GM06990 (cell line): Measurements from ENCODE around the gene CD27.

ENCODE experiments used
- DNase-seq: peaks from one replicate; pipeline ENCODE4 v3.0.0-alpha.2; 2011; ENCODE audit not compliant: insufficient read length; ENCODE audit errors: extremely low read depth
- H3K27me3 ChIP-seq: replicated peaks from 2 replicates; pipeline ENCODE4 v1.6.0; 2011; ENCODE audit warnings: low read length; ENCODE audit not compliant: control insufficient read depth, insufficient read depth
- H3K36me3 ChIP-seq: 2 replicates; pipeline ENCODE4 v1.5.1; 2011; ENCODE audit warnings: low read length; ENCODE audit not compliant: control insufficient read depth, insufficient read depth
- H3K4me3 ChIP-seq: replicated peaks from 2 replicates; pipeline ENCODE4 v1.5.1; 2011; ENCODE audit warnings: low read depth, mild to moderate bottlenecking, control low read depth, low read length
- TF ChIP-seq, protein P1 (sequence below): IDR thresholded peaks from 2 replicates; pipeline ENCODE4 v1.5.1; 2011; ENCODE audit warnings: low read length, control low read depth, mild to moderate bottlenecking, inconsistent platforms; ENCODE audit not compliant: insufficient read depth, poor library complexity, severe bottlenecking

CD27 gene

DNA sequence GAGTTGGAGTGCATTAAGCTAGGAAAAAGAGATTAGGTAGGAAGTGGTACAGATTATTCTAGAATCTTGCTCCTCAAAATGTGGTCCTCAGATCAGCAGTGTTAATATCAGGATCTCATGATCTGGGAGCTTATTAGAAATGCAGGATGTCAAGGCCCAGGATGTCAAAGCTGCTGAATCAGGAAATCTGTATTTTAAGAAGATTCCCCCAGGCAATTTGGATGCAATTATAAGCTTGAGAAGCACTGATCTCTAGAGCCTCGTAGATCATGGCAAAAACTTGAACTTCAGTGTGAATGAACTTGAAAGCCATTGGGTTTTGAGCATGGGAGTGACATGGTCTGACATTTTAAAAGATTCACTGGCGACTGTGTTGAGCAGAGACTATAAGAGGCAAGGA, 55.7 kb downstream of the CD27 start:
- TF ChIP-seq, protein P1, sequence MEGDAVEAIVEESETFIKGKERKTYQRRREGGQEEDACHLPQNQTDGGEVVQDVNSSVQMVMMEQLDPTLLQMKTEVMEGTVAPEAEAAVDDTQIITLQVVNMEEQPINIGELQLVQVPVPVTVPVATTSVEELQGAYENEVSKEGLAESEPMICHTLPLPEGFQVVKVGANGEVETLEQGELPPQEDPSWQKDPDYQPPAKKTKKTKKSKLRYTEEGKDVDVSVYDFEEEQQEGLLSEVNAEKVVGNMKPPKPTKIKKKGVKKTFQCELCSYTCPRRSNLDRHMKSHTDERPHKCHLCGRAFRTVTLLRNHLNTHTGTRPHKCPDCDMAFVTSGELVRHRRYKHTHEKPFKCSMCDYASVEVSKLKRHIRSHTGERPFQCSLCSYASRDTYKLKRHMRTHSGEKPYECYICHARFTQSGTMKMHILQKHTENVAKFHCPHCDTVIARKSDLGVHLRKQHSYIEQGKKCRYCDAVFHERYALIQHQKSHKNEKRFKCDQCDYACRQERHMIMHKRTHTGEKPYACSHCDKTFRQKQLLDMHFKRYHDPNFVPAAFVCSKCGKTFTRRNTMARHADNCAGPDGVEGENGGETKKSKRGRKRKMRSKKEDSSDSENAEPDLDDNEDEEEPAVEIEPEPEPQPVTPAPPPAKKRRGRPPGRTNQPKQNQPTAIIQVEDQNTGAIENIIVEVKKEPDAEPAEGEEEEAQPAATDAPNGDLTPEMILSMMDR, result no peak
- no peak overlapping the region for H3K4me3 ChIP-seq
- no peaks in the 10 kb centered on the region for H3K27me3 ChIP-seq
- no peak for DNase-seq
- H3K36me3 ChIP-seq, result peaks cover 8% of the 10 kb centered on the region
